GM13976 (cell line): ENCODE data around the gene POLR3K.
A peak's percentile ranks its signal among the peaks of the same experiment; 100 is the strongest.
"Not testable (repeated sequence)": the region's sequence is repeated elsewhere in the genome, so short reads cannot be mapped to it uniquely, and the experiment has no call there.

Experiments
- DNase-seq: peaks from one replicate; pipeline ENCODE4 v3.0.0; 2012; ENCODE audit warnings: low spot score
- CTCF ChIP-seq: IDR thresholded peaks from 2 replicates; pipeline ENCODE4 v1.5.1; 2012; ENCODE audit warnings: borderline replicate concordance, mild to moderate bottlenecking; ENCODE audit not compliant: insufficient read depth; ENCODE audit errors: extremely low read depth, missing control alignments, control extremely low read depth
- in situ Hi-C: fragments of 300-500 bp; cut with MboI; formaldehyde crosslinking; loops from one replicate; pipeline ENCODE4 v1.12.0; 2022; ENCODE audit warnings: low sequenced_read_pairs, mixed read lengths, inconsistent platforms; ENCODE audit not compliant: unreplicated experiment

The POLR3K gene

GRCh38 chr16:42691-43090, 10.7 kb downstream of the POLR3K start:
- no peak for DNase-seq
- in situ Hi-C loops, result no loop called here
- no peak for TF ChIP-seq CTCF

GRCh38 chr16:42069-42457, 11.3 kb downstream of the POLR3K start:
- no peak for DNase-seq
- TF ChIP-seq CTCF, result no peak
- in situ Hi-C loops, result no loop called here

GRCh38 chr16:41439-42068, 11.9 kb downstream of the POLR3K start:
- no peak for DNase-seq
- no peak for TF ChIP-seq CTCF
- in situ Hi-C loops, result no loop called here

- no peak for TF ChIP-seq CTCF
- DNase-seq, result peak; percentile 88
- in situ Hi-C loops, result no loop called here
Observed at GRCh38 chr16:38941-39892, 14.2 kb downstream of the POLR3K start.

DNA sequence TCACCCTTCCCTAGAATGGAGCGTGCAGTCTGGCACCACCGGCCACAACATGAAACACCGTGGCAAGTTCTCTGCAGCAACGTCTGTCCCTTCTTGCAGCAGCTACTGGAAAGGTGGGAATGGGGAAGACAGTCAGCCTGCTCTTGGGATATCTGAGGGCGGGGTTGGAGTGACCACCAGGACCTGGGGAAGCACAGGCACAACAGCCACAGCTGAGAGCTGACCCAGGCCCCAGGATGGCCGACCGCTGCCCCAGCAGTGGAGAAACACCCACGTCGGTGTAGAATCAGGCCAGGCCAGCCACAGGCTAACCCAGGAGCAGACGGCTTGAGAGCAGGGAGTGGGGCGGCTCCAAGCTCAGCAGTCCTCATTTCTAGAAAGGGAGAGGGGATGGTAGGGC, 15.2 kb downstream of the POLR3K start:
- in situ Hi-C loops, DNase-seq: not testable (repeated sequence)

DNA sequence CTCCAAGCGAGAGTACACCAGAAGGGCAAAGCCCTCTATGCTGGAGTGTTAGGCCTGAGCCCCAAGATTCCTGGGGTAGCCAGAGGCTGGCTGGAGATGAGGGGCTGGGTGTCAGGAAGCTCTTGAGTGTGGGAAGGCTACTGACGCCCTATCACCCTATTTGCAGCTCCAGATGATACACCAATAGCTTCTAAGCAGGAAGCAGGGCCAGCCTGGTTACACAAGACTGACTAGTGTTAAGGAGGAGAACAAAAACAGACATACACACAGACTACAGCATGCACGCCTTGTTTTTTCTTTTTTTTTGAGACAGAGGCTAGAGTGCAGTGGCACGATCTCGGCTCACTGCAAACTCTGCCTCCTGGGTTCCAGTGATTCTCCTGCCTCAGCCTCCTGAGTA, 15.9 kb downstream of the POLR3K start:
- no peak for TF ChIP-seq CTCF
- DNase-seq, result no peak
- in situ Hi-C loops, result no loop called here
